GM19351 (cell line): ENCODE results near the gene ARHGAP18.
"Not testable (repeated sequence)": the region's sequence is repeated elsewhere in the genome, so short reads cannot be mapped to it uniquely, and the experiment has no call there.

ENCODE experiments used
- ATAC-seq: cut with Tn5 transposase; IDR thresholded peaks from one replicate; pipeline ENCODE4 v1.9.1; 2021; ENCODE audit warnings: mild to moderate bottlenecking, moderate library complexity; ENCODE audit not compliant: unreplicated experiment

Gene ARHGAP18

DNA sequence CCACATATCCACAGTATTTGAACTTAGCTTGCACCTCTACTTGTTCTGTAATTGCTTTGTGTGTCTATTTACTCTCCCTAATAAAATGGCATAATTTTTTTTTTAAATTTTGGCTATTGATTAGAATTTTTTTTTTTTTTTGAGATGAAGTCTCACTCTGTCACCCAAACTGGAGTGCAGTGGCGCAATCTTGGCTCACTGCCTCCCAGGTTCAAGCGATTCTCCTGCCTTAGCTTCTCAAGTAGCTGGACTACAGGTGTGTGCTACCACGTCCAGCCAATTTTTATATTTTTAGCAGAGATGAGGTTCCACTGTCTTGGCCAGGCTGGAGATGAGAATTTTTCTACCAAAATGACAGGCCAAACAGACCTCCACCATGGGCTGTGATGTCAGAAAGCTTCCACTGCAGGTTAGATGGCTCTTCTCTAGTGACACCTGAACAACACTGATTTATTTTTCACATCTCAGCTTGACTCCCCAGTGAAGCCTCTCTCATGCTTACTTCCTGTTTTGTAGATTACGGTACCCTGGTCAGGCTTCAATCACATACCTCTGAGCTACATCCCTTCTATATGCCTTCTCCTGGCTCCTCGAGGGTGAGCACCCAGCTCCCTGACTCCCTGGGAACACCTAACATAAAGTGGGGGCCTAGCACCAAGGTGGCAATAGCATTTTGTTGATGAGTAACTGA is 112.8 kb downstream of the ARHGAP18 start:
- peak; percentile 65 for ATAC-seq

DNA sequence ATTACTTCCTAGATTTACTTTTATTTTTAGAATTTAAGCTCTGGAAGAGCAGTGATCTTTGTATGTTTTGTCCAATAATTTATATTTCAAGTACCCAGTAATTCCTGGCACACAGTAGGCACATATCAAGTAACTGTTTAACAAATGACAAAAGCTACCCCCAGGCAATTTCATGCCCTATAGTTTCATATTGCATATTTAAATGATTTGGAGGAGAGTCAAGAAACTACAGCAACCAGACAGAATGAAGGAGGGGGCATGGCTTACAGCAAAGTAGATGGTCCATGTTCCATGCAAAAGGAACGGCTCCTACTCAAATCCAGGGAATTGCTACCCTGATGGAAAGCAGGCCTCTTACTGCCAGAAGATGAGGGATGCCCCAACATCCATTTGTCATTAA is 113.5 kb downstream of the ARHGAP18 start:
- no peak for ATAC-seq

- no peak for ATAC-seq
These were observed 116.8 kb downstream of the ARHGAP18 start for GRCh38 chr6:129593233-129593564.

GRCh38 chr6:129592516-129593232 is 117.3 kb downstream of the ARHGAP18 start:
- ATAC-seq: no peak

GRCh38 chr6:129590408-129591022 is 119.5 kb downstream of the ARHGAP18 start:
- no peak for ATAC-seq

DNA sequence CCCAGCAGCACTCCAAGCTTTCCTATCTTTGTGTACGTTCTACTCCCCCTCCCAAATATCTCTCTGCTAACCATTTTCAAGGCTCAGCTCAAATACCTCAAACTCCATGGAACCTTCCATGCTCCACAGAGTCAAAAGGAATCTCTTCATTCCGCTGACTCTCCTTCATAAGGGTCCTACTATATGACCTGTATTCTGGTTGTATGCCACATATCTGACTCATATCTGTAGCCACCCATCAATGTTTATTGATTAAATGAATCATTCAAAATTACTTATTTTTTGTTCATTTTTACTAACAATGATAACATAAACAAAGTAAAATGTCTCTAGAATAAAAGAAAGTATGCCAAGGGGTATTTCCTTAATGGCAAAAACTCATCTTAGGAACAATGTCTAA is 123.2 kb downstream of the ARHGAP18 start:
- no peak for ATAC-seq

- ATAC-seq: no peak
These were observed 126.1 kb downstream of the ARHGAP18 start for GRCh38 chr6:129583866-129584265.

- ATAC-seq: no peak
These were observed 131.7 kb downstream of the ARHGAP18 start for GRCh38 chr6:129578315-129578714.

DNA sequence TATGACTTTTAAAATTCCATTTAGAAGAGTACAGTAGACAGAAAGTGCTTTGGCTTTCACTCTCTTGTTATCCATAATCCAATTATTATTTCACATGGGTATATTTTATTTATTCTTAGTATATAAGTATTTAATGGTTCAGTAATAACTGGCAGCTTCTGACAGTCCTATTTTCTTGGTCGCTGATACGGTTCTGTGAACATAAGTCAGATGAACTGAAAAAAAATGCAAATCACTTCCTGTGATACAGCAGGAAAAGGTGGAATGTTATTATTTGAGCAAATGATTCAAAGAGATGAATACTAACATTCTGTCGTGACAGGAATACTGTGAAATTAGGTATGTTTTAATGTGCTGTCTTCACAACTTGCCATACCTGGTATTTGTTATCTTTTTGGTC is 132.3 kb downstream of the ARHGAP18 start:
- ATAC-seq: no peak

DNA sequence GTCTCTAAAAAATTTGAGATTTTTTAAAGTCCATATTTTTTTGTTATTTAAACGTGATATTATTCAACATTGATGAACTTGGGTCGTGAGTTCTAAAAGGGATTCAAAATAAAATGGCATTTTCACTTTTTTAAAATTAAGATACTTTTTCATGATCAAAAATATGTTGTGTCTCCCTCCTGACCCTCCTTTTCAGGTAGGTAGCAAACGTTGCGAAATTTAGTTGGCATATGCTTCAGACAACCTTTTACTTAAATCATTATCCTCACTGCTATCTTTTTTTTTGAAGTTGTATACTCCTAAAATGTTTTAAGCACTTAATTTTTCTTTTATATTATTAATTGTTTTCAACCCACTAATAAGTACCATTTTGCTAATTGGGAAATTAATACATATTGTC is 133.5 kb downstream of the ARHGAP18 start:
- ATAC-seq: no peak

DNA sequence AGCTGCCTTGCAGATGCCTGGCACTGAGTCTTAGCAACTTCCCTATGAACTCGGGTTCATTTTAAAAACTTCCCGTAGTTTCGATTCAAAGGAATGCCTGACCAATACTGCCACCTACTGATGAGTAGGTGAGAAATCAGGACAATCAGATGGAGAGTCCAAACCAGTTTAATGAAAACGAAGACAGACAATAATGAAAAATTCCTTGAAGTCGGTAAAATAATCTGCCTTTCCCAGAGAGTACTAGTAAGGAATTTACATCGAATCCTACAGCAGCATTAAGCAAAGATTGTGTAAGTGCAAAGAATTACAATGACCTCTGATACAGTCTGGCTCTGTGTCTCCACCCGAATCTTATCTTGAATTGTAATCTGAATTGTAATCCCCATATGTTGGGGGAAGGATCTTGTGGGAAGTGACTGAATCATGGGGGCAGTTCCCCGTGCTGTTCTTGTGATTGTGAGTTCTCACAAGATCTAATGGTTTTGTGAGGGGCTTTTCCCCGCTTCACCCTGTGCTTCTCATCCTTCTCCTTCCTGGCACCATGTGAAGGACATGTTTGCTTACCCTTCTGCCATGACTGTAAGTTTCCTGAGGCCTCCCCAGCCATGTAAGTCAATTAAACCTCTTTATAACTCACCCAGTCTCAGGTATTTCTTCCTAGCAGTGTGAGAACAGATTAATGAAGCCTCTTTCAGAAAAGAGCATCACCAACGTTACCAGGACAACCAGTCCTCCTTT is 134.4 kb downstream of the ARHGAP18 start:
- ATAC-seq: no peak

DNA sequence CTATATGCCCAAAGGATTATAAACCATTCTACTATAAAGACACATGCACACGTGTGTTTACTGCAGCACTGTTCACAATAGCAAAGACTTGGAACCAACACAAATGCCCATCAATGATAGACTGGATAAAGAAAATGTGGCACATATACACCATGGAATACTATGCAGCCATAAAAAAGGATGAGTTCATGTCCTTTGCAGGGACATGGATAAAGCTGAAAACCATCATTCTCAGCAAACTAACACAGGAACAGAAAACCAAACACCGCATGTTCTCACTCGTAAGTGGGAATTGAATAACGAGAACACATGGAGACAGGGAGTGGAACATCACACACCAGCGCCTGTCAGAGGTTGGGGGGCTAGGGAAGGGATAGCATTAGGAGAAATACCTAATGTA is 135.4 kb downstream of the ARHGAP18 start:
- not testable (repeated sequence) for ATAC-seq

- ATAC-seq: not testable (repeated sequence)
These were observed 139.0 kb downstream of the ARHGAP18 start for GRCh38 chr6:129570929-129571328.

DNA sequence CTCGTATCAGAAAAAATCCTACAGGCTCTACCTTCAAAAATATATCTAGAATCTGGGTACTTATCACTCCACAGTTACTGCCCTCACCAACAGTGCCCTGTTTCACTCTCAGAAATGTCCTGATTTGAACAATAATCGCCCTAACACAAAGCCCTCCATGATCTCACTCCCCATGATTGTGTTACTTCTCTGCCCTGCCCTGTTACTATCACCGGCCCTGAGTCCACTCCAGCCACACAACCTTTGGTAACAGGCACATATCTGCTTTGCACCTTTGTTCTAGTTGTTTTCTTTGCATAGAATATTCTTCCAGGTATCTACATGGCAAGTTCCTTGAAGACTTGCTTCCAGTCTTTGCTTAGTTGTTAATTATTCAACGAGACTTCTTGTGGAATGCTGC is 142.0 kb downstream of the ARHGAP18 start:
- ATAC-seq: no peak

DNA sequence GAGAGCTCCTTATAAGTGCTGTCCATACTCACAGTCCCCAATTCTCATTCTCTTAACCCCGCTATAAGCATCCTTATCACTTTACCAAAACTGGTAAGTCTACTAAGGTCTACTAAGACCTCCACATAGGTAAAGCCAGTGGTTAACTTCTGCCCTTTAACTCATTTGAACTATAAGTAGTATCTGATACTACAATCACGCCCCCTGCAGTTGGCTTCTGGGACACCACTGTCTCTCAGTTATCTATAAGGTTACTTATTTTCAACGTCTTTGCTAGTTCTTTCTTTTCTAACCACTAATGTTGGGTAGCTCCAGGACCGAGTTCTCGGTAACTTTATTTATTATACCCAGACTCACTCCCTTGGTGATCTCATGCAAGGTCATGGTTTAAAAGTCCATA is 142.6 kb downstream of the ARHGAP18 start:
- peak; percentile 63 for ATAC-seq

- no peak for ATAC-seq
These were observed 144.2 kb downstream of the ARHGAP18 start for GRCh38 chr6:129565811-129566210.

GRCh38 chr6:129565366-129565765 is 144.6 kb downstream of the ARHGAP18 start:
- ATAC-seq: no peak

- ATAC-seq: no peak
These were observed 151.7 kb downstream of the ARHGAP18 start for GRCh38 chr6:129558248-129558647.

DNA sequence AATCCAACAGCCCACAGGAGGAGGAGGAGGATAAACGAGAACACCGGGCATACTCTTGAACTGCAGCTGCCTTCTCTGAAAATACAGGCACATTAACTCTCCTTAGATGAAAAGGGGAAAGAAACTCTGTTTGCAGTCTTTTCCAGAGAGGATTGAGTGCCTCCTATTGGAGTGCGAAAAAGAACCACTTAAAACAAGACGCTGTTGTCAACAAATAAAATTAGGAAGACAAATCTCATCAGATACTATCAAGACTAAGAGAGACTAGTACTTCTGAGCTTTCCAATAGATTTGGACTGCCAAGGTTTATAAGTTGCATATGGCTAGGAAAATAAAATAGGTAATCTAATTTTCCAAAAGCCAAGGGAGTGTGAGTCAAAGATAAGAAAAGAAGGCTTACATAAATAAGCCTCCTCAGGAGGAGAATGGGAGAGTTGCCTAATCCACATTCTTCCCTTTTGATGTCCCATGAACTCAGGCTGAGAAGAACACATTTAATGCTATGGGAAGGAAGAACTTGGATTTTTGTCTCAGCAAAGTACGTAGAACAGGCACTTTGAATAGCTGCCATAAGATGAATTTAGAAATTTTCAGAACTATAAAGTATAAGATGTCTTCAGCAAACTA is 154.7 kb downstream of the ARHGAP18 start:
- ATAC-seq: no peak

DNA sequence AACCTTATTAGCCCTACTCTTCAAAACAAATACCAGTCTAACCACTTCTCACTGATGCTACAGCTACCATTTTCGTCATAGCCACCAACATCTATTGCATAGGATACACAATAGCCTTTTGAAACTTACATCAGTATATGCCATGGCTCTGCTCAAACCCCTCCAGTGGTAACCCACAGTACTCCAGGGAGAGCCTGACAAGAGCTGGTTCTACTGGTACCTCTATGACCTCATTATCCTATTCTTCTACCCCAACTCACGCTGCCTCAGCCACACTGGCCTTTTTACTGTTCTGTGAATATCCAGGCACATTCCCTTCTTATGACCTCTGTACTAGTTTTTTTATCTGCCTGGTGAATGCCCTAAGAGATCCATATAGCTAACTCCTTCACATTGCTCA is 157.6 kb downstream of the ARHGAP18 start:
- no peak for ATAC-seq

GRCh38 chr6:129551486-129551885 is 158.5 kb downstream of the ARHGAP18 start:
- no peak for ATAC-seq
